HEK293 (cell line): Measurements from ENCODE around the gene PRR22.

Source experiments
- CTCF ChIP-seq: fragments of 450-650 bp; formaldehyde crosslinking; IDR thresholded peaks from 2 replicates; pipeline ENCODE4 v1.5.1; 2016; ENCODE audit warnings: missing biosample characterization, missing genetic modification characterization
- HIC1 ChIP-seq: fragments of 450-650 bp; formaldehyde crosslinking; IDR thresholded peaks from 2 replicates; pipeline ENCODE4 v1.5.1; 2016; ENCODE audit warnings: missing biosample characterization, missing genetic modification characterization
- HOXD13 ChIP-seq: sonication (generic); formaldehyde crosslinking; IDR thresholded peaks from 2 replicates; pipeline ENCODE4 v1.8.0; 2022; ENCODE audit warnings: missing genetic modification reagents, borderline replicate concordance
- OSR2 ChIP-seq: fragments of 450-650 bp; formaldehyde crosslinking; IDR thresholded peaks from 2 replicates; pipeline ENCODE4 v1.5.1; 2016; ENCODE audit warnings: missing biosample characterization, missing genetic modification characterization
- PBX3 ChIP-seq: sonication (generic); formaldehyde crosslinking; IDR thresholded peaks from 2 replicates; pipeline ENCODE4 v1.8.1; 2022; ENCODE audit warnings: mild to moderate bottlenecking, moderate library complexity, missing genetic modification reagents
- ZNF248 ChIP-seq: fragments of 450-650 bp; formaldehyde crosslinking; IDR thresholded peaks from 2 replicates; pipeline ENCODE4 v1.5.1; 2017; ENCODE audit warnings: missing biosample characterization, missing genetic modification characterization
- ZNF449 ChIP-seq: fragments of 450-650 bp; formaldehyde crosslinking; IDR thresholded peaks from 2 replicates; pipeline ENCODE4 v1.5.1; 2017; ENCODE audit warnings: missing biosample characterization, mild to moderate bottlenecking, missing genetic modification characterization, moderate library complexity
- ZNF513 ChIP-seq: fragments of 450-650 bp; IDR thresholded peaks from 2 replicates; pipeline ENCODE4 v1.5.1; 2018; ENCODE audit warnings: missing biosample characterization, missing genetic modification characterization
- ZNF645 ChIP-seq: fragments of 450-650 bp; formaldehyde crosslinking; IDR thresholded peaks from 2 replicates; pipeline ENCODE4; 2016; ENCODE audit warnings: missing biosample characterization, missing genetic modification characterization

- TF ChIP-seq ZNF248 (tag by site-specific recombination): no peak
- TF ChIP-seq CTCF (tag by site-specific recombination): no peak
- no peak for TF ChIP-seq ZNF449
- TF ChIP-seq HOXD13: no peak
- TF ChIP-seq HIC1 (tag by site-specific recombination): no peak
- no peak for TF ChIP-seq ZNF645 (tag by site-specific recombination)
- TF ChIP-seq PBX3 (CRISPR knock-in tag): no peak
- TF ChIP-seq ZNF513 (tag by site-specific recombination): no peak
- no peak for TF ChIP-seq OSR2 (tag by site-specific recombination)
These were observed 46.6 kb upstream of the PRR22 start for GRCh38 chr19:5831159-5831558.
